HCT116 (cell line): ENCODE results near the gene XPO1. TPM values are rescaled to one million over a fixed set of nuclear protein-coding genes. Genes with fewer than 3 reads are reported as not detected.

ENCODE experiments used
- ATAC-seq: fragments of 200-7000 bp; cut with Tn5 transposase; 2 replicates; pipeline ENCODE4 v1.9.1; 2020; ENCODE audit warnings: mild to moderate bottlenecking, moderate library complexity
- BruUV-seq: library from RNA; stranded (reverse); fragments of 400-500 nt; replicated peaks from 2 replicates; lab custom pipeline; 2021; lab: Mats Ljungman, UMichigan
- CTCF ChIA-PET: fragments of 300-600 bp; sonication (Branson Sonifier 250); formaldehyde crosslinking; loops from one replicate; lab custom pipeline; 2021; ENCODE audit warnings: antibody characterized with exemption; lab: Charles Lee
- POLR2A ChIA-PET: fragments of 300-600, 350-600 bp; sonication (Branson Sonifier 250); formaldehyde crosslinking; loops from one replicate; lab custom pipeline; 2021; ENCODE audit warnings: antibody characterized with exemption; lab: Charles Lee
- RAD21 ChIA-PET, 2 experiments: fragments of 300-600 bp; sonication (Branson Sonifier 250); formaldehyde crosslinking; loops; one replicate each; lab custom pipeline; 2023; ENCODE audit warnings: low total read pairs in 2 of 2; ENCODE audit not compliant: uncharacterized antibody in 2 of 2, unreplicated experiment in 2 of 2, low non-redundant PET in 1 of 2; lab: Charles Lee
- DNase-seq: peaks from one replicate; pipeline ENCODE4 v3.0.0-alpha.2; 2010; ENCODE audit warnings: low read depth, low spot score
- H2AFZ ChIP-seq: fragments of 200-600 bp; shearing (Covaris generic), sonication (generic); 2 replicates; pipeline ENCODE4 v1.6.1; 2017; ENCODE audit warnings: low read depth, mixed run types, mixed read lengths, antibody characterized with exemption, low read length; ENCODE audit not compliant: poor library complexity, severe bottlenecking
- H3K27ac ChIP-seq: 2 replicates; pipeline ENCODE4 v1.5.1; 2012; ENCODE audit warnings: low read depth, low read length
- H3K27me3 ChIP-seq: fragments of 200-600 bp; sonication (generic); 2 replicates; pipeline ENCODE4 v1.6.1; 2016; ENCODE audit warnings: mixed run types, low read length, mixed read lengths; ENCODE audit not compliant: insufficient read depth
- H3K36me3 ChIP-seq, 2 experiments: fragments of 200-500 bp in 1 of 2; fragments of 200-600 bp in 1 of 2; sonication (Bioruptor generic) in 1 of 2; sonication (generic) in 1 of 2; 2 replicates each; pipeline versions ENCODE4 v1.5.1 to v1.6.1; 2014 to 2016; ENCODE audit warnings: low read length in 2 of 2, inconsistent platforms in 1 of 2, mixed read lengths in 1 of 2, mixed run types in 1 of 2; ENCODE audit not compliant: insufficient read depth in 2 of 2, control insufficient read depth in 1 of 2
- H3K4me1 ChIP-seq, 2 experiments: fragments of 200-600 bp in 1 of 2; sonication (generic) in 1 of 2; 2 replicates each; pipeline versions ENCODE4 v1.5.1 to v1.6.1; 2012 to 2017; ENCODE audit warnings: low read length in 2 of 2, inconsistent platforms in 1 of 2, mild to moderate bottlenecking in 1 of 2, mixed read lengths in 1 of 2, mixed run types in 1 of 2, moderate library complexity in 1 of 2; ENCODE audit not compliant: insufficient read depth in 2 of 2, control insufficient read depth in 1 of 2
- H3K4me2 ChIP-seq: fragments of 200-600 bp; sonication (generic); 2 replicates; pipeline ENCODE4 v1.6.1; 2017; ENCODE audit warnings: mixed run types, low read length, mixed read lengths
- H3K4me3 ChIP-seq, 2 experiments: fragments of 200-600 bp in 1 of 2; sonication (generic) in 1 of 2; replicated peaks in 1 of 2; 2 replicates each; pipeline ENCODE4 v1.5.1; 2011 to 2016; ENCODE audit warnings: low read length in 2 of 2, control low read depth in 1 of 2, low read depth in 1 of 2, mild to moderate bottlenecking in 1 of 2, mixed read lengths in 1 of 2, mixed run types in 1 of 2
- H3K79me2 ChIP-seq: fragments of 200-600 bp; sonication (generic); 2 replicates; pipeline ENCODE4 v1.6.1; 2017; ENCODE audit warnings: mild to moderate bottlenecking, mixed run types, low read length, moderate library complexity, mixed read lengths; ENCODE audit not compliant: insufficient read depth
- H3K9ac ChIP-seq: fragments of 200-600 bp; sonication (generic); 2 replicates; pipeline ENCODE4 v1.6.1; 2016; ENCODE audit warnings: low read length, mixed read lengths
- H3K9me2 ChIP-seq: fragments of 200-600 bp; sonication (generic), shearing (Covaris generic); 2 replicates; pipeline ENCODE4 v1.6.1; 2017; ENCODE audit warnings: mixed run types, mild to moderate bottlenecking, moderate library complexity; ENCODE audit not compliant: insufficient read depth
- H3K9me3 ChIP-seq, 2 experiments: fragments of 200-500 bp in 1 of 2; fragments of 200-600 bp in 1 of 2; sonication (Bioruptor generic) in 1 of 2; sonication (generic) in 1 of 2; 2 replicates each; pipeline ENCODE4 v1.6.1; 2014 to 2017; ENCODE audit warnings: low read length in 2 of 2, mixed read lengths in 2 of 2, inconsistent platforms in 1 of 2, low read depth in 1 of 2, mild to moderate bottlenecking in 1 of 2, mixed run types in 1 of 2, moderate library complexity in 1 of 2; ENCODE audit not compliant: control insufficient read depth in 1 of 2, insufficient read depth in 1 of 2
- H4K20me1 ChIP-seq: fragments of 200-600 bp; sonication (generic), shearing (Covaris generic); 2 replicates; pipeline ENCODE4 v1.6.1; 2017; ENCODE audit warnings: mixed run types, mild to moderate bottlenecking, moderate library complexity; ENCODE audit not compliant: insufficient read depth
- CBX3 ChIP-seq: IDR thresholded peaks from 2 replicates; pipeline ENCODE4 v1.6.1; 2012; ENCODE audit warnings: low read depth
- CEBPB ChIP-seq: IDR thresholded peaks from 2 replicates; pipeline ENCODE4 v1.6.1; 2012; ENCODE audit warnings: low read depth
- EGR1 ChIP-seq: IDR thresholded peaks from 2 replicates; pipeline ENCODE4 v1.6.1; 2012; ENCODE audit warnings: low read depth
- JUND ChIP-seq: IDR thresholded peaks from 2 replicates; pipeline ENCODE4 v1.6.1; 2012
- MAX ChIP-seq: IDR thresholded peaks from 2 replicates; pipeline ENCODE4 v1.6.1; 2012
- POLR2A ChIP-seq: IDR thresholded peaks from 2 replicates; pipeline ENCODE4 v1.7.0; 2011; ENCODE audit warnings: borderline replicate concordance; ENCODE audit not compliant: insufficient read depth, insufficient read length; ENCODE audit errors: extremely low read depth
- RAD21 ChIP-seq: IDR thresholded peaks from 2 replicates; pipeline ENCODE4 v1.6.1; 2012; ENCODE audit warnings: low read depth, mild to moderate bottlenecking
- SP1 ChIP-seq: IDR thresholded peaks from 2 replicates; pipeline ENCODE4 v1.6.1; 2012; ENCODE audit warnings: low read depth
- TCF7L2 ChIP-seq: IDR thresholded peaks from 2 replicates; pipeline ENCODE4 v1.7.0; 2011; ENCODE audit warnings: borderline replicate concordance, inconsistent platforms; ENCODE audit not compliant: insufficient read depth, insufficient read length; ENCODE audit errors: extremely low read depth
- ZBTB33 ChIP-seq: IDR thresholded peaks from 2 replicates; pipeline ENCODE4 v1.6.1; 2011; ENCODE audit warnings: mild to moderate bottlenecking, low read length, moderate library complexity; ENCODE audit not compliant: insufficient replicate concordance; ENCODE audit errors: extremely low read depth
- ZNF274 ChIP-seq: fragments of 200-500 bp; sonication (Bioruptor generic); IDR thresholded peaks from 2 replicates; pipeline ENCODE4 v1.6.1; 2014; ENCODE audit warnings: mild to moderate bottlenecking, low read depth, low read length, inconsistent platforms
- intact Hi-C: fragments of 100-400 bp; cut with micrococcal nuclease; formaldehyde crosslinking; loops from 2 replicates; pipeline ENCODE4 v1.10.0; 2022
- total RNA-seq: library from RNA; stranded (reverse); gene quantifications from one replicate; pipeline ENCODE4 v1.2.1, GENCODE V29; 2021; ENCODE audit not compliant: unreplicated experiment

XPO1 gene
- total RNA-seq, 1 experiment from 2014 or later: 184 TPM

DNA sequence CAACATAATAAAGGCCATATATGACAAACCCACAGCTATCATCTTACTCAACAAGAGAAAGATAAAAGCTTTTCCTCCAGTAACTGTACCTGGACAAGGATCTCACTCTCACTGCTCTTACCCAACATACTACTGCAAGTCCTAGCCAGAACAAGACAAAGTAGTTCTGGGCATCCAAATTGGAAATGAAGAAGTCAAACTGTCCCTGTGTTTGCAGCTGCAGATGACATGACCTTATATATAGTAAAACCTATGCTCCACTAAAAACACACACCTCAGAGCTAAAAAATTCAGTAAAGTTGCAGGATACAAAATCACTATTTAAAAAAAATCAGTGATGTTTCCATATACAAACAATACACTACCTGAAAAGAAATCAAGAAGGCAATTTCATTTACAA, 99.5 kb downstream of the XPO1 start:
- BruUV-seq: no TSS peak
- H3K9ac ChIP-seq: no peak overlapping the region
- TF ChIP-seq POLR2A: no peak
- no peak for TF ChIP-seq EGR1
- no peak for TF ChIP-seq SP1
- no peak for TF ChIP-seq JUND
- TF ChIP-seq ZNF274: no peak
- no peak for TF ChIP-seq TCF7L2
- no peak for TF ChIP-seq CBX3
- no peak for TF ChIP-seq ZBTB33
- no peak for TF ChIP-seq CEBPB
- no peaks in the 10 kb centered on the region for H3K9me3 ChIP-seq
- ChIA-PET POLR2A (no interaction called here), RAD21 (no interaction called here), CTCF (interaction anchor here (1.2 kb wide), 1 partner anchor 12 kb away, joined by 4 read pairs; no protein-coding TSS in a partner anchor)
- H3K79me2 ChIP-seq: peaks cover 98% of the 10 kb centered on the region
- DNase-seq: no peak
- peaks cover 2 to 17% of the 10 kb centered on the region in 2 experiments; a peak in 1 of 4 replicates for H3K4me1 ChIP-seq
- no peak overlapping the region for H3K4me3 ChIP-seq
- no peak overlapping the region for H3K4me2 ChIP-seq
- peaks cover 11% of the 10 kb centered on the region for H4K20me1 ChIP-seq
- H3K27ac ChIP-seq: no peak overlapping the region
- ATAC-seq: no peak
- no peaks in the 10 kb centered on the region for H3K36me3 ChIP-seq
- no peaks in the 10 kb centered on the region for H3K9me2 ChIP-seq
- no peak overlapping the region for H2AFZ ChIP-seq
- no peaks in the 10 kb centered on the region for H3K27me3 ChIP-seq
- intact Hi-C loops: no loop called here

- Histone ChIP-seq H3K36me3 (no peaks in the 10 kb centered on the region), H2AFZ (no peak overlapping the region), H3K4me2 (no peak overlapping the region), H3K79me2 (peaks cover 98% of the 10 kb centered on the region), H3K27me3 (no peaks in the 10 kb centered on the region), H3K27ac (no peak overlapping the region), H4K20me1 (peaks cover 7% of the 10 kb centered on the region), H3K4me1 (peaks cover 2 to 18% of the 10 kb centered on the region in 2 experiments; a peak in 1 of 4 replicates), H3K9ac (no peak overlapping the region), H3K9me2 (no peaks in the 10 kb centered on the region), H3K9me3 (no peaks in the 10 kb centered on the region), H3K4me3 (no peak overlapping the region)
- no TSS peak for BruUV-seq
- intact Hi-C loops: no loop called here
- no peak for TF ChIP-seq RAD21
- no peak for TF ChIP-seq MAX
- ChIA-PET CTCF (interaction anchor here (0.8 kb wide), 1 partner anchor 11 kb away, joined by 3 read pairs; no protein-coding TSS in a partner anchor), POLR2A (no interaction called here), RAD21 (no interaction called here)
- DNase-seq (no peak), ATAC-seq (no peak)
Measured at GRCh38 chr2:61437170-61437569, 101.0 kb downstream of the XPO1 start.
